Upper lobe of right lung (tissue), 1 donor: ENCODE measurements around the gene DRAP1. TPM values are rescaled to one million over a fixed set of nuclear protein-coding genes. Genes with fewer than 3 reads are reported as not detected.

Experiments
- ATAC-seq: fragments of 200-7000 bp; cut with Tn5 transposase; one replicate; pipeline ENCODE4 v1.9.1; 2020; ENCODE audit warnings: mild to moderate bottlenecking, moderate library complexity
- DNase-seq: peaks from one replicate; pipeline ENCODE4 v3.0.0-alpha.2; 2020
- H3K27ac ChIP-seq: fragments of 200-600 bp; one replicate; pipeline ENCODE4 v1.8.0; 2022
- H3K27me3 ChIP-seq: fragments of 200-600 bp; one replicate; pipeline ENCODE4 v1.8.0; 2022; ENCODE audit warnings: mild to moderate bottlenecking
- H3K36me3 ChIP-seq: fragments of 200-600 bp; one replicate; pipeline ENCODE4 v1.8.0; 2022
- H3K4me1 ChIP-seq: fragments of 200-600 bp; one replicate; pipeline ENCODE4 v1.8.0; 2022
- H3K4me3 ChIP-seq: fragments of 200-600 bp; one replicate; pipeline ENCODE4 v1.8.0; 2022; ENCODE audit warnings: mild to moderate bottlenecking
- H3K9me3 ChIP-seq: fragments of 200-600 bp; one replicate; pipeline ENCODE4 v1.8.0; 2022
- CTCF ChIP-seq: fragments of 200-600 bp; IDR thresholded peaks from one replicate; pipeline ENCODE4 v1.8.0; 2022; ENCODE audit warnings: antibody characterized with exemption
- intact Hi-C: fragments of 100-400 bp; cut with DNase I; formaldehyde crosslinking; loops from one replicate; pipeline ENCODE4 v1.11.0; 2022
- long read RNA-seq: library from polyadenylated mRNA; unstranded; transcript quantifications from one replicate; pipeline ENCODE4 v2.0.0, GENCODE V29; 2021
- total RNA-seq: library from RNA; stranded (reverse); fragmentation: NEBNext Ultra II Directional; extraction: Animal tissue kit (Norgen Biotek cat#: 25700); gene quantifications from one replicate; pipeline ENCODE4 v1.2.1, GENCODE V29; 2021
- donor health status: DM: no; HTN: yes; CAD: no; lungs with severe emphysema.

DRAP1 gene
- 62.8 TPM for total RNA-seq
- long read RNA-seq, transcript DRAP1-201 (7 exons, 989 nt), result major isoform, 54 of 58 reads
- long read RNA-seq, partial matches to known transcripts, result 1 of 58 reads
- long read RNA-seq, other reads (novel, unspliced or antisense), result 2 of 58 reads

- H3K4me1 ChIP-seq, result peaks cover 48% of the 10 kb centered on the region
- peak; percentile 94 for ATAC-seq
- intact Hi-C loops, result no loop called here
Observed at GRCh38 chr11:65919141-65919572, at the start of gene DRAP1. Gene DRAP1 (plus strand): TSS chr11:65919426. CDS start chr11:65919502, 76 bp downstream.

GRCh38 chr11:65869643-65870306, 49.5 kb upstream of the DRAP1 start:
- intact Hi-C loops, result no loop called here
- Histone ChIP-seq H3K9me3 (no peaks in the 10 kb centered on the region), H3K27me3 (no peaks in the 10 kb centered on the region), H3K27ac (no peak overlapping the region), H3K4me1 (peaks cover 19% of the 10 kb centered on the region), H3K4me3 (no peak overlapping the region), H3K36me3 (peaks cover 33% of the 10 kb centered on the region)
- DNase-seq (no peak), ATAC-seq (no peak)
- TF ChIP-seq CTCF, result no peak

More at GRCh38 chr11:65919141-65919572, at the start of gene DRAP1:
- H3K27ac ChIP-seq, result peak within 1 kb of the TSS; percentile 94
- H3K9me3 ChIP-seq, result no peaks in the 10 kb centered on the region
- no peak for TF ChIP-seq CTCF
- peak; percentile 100 for DNase-seq
- H3K4me3 ChIP-seq, result peak within 1 kb of the TSS; percentile 98
- peaks cover 16% of the 10 kb centered on the region for H3K36me3 ChIP-seq
- no peaks in the 10 kb centered on the region for H3K27me3 ChIP-seq

GRCh38 chr11:65870307-65870658, 48.9 kb upstream of the DRAP1 start:
- Histone ChIP-seq H3K4me1 (peaks cover 19% of the 10 kb centered on the region), H3K27me3 (no peaks in the 10 kb centered on the region), H3K9me3 (no peaks in the 10 kb centered on the region), H3K4me3 (no peak overlapping the region), H3K36me3 (peaks cover 28% of the 10 kb centered on the region), H3K27ac (no peak overlapping the region)
- DNase-seq (no peak), ATAC-seq (no peak)
- no peak for TF ChIP-seq CTCF
- intact Hi-C loops, result no loop called here

GRCh38 chr11:65870706-65871681, 48.2 kb upstream of the DRAP1 start:
- intact Hi-C loops, result no loop called here
- H3K36me3 ChIP-seq, result peaks cover 21% of the 10 kb centered on the region
- H3K9me3 ChIP-seq, result no peaks in the 10 kb centered on the region
- peaks cover 19% of the 10 kb centered on the region for H3K4me1 ChIP-seq
- peak overlapping the region; percentile 59 for H3K4me3 ChIP-seq
- peak overlapping the region; percentile 74 for H3K27ac ChIP-seq
- ATAC-seq (no peak), DNase-seq (no peak)
- H3K27me3 ChIP-seq, result no peaks in the 10 kb centered on the region
- TF ChIP-seq CTCF, result no peak

- peak; percentile 72 for DNase-seq
- intact Hi-C loops, result no loop called here
- Histone ChIP-seq H3K9me3 (no peaks in the 10 kb centered on the region), H3K36me3 (peaks cover 11% of the 10 kb centered on the region), H3K4me3 (peak overlapping the region; percentile 59), H3K27ac (peak overlapping the region; percentile 74), H3K4me1 (peaks cover 19% of the 10 kb centered on the region), H3K27me3 (no peaks in the 10 kb centered on the region)
- ATAC-seq, result peak; percentile 9
- TF ChIP-seq CTCF, result no peak
Observed at GRCh38 chr11:65871811-65872548, 47.2 kb upstream of the DRAP1 start.
